Stimulated activated memory B cell treated with anti-CD40 and anti-IgM and Interleukin-4, amounts not matched to agents 10 μg/mL and 1 μg/mL and 100 μg/mL, for 72 hours (primary cell): ENCODE measurements around the gene STRIP2.
A peak's percentile ranks its signal among the peaks of the same experiment; 100 is the strongest.
"Not testable (repeated sequence)": the region's sequence is repeated elsewhere in the genome, so short reads cannot be mapped to it uniquely, and the experiment has no call there.

Experiments
- ATAC-seq: fragments of 150-1000 bp; cut with Tn5 transposase; 2 replicates; pipeline ENCODE4 v1.10.0; 2021
- H3K27ac Mint-ChIP-seq: one replicate; pipeline ENCODE4 v1.8.0; 2022; ENCODE audit warnings: mild to moderate bottlenecking, mixed read lengths
- H3K27me3 Mint-ChIP-seq: one replicate; pipeline ENCODE4 v1.8.0; 2022; ENCODE audit warnings: mixed read lengths
- H3K36me3 Mint-ChIP-seq: one replicate; pipeline ENCODE4 v1.8.0; 2022; ENCODE audit warnings: mixed read lengths
- H3K4me1 Mint-ChIP-seq: one replicate; pipeline ENCODE4 v1.8.0; 2022; ENCODE audit warnings: mixed read lengths
- H3K4me3 Mint-ChIP-seq: one replicate; pipeline ENCODE4 v1.8.0; 2022; ENCODE audit warnings: mild to moderate bottlenecking, moderate library complexity, mixed read lengths
- H3K9me3 Mint-ChIP-seq: one replicate; pipeline ENCODE4 v1.8.0; 2022; ENCODE audit warnings: mixed read lengths

The STRIP2 gene

GRCh38 chr7:129458171-129458570, 23.9 kb downstream of the STRIP2 start:
- Mint-ChIP-seq H3K9me3 (no peaks in the 10 kb centered on the region), H3K4me3 (no peak overlapping the region)
- no peak for ATAC-seq

GRCh38 chr7:129461809-129462208, 27.6 kb downstream of the STRIP2 start:
- Mint-ChIP-seq H3K27me3 (no peaks in the 10 kb centered on the region), H3K4me3 (no peak overlapping the region), H3K36me3 (no peaks in the 10 kb centered on the region), H3K27ac (no peak overlapping the region), H3K4me1 (no peaks in the 10 kb centered on the region), H3K9me3 (no peaks in the 10 kb centered on the region)
- ATAC-seq = no peak

More at GRCh38 chr7:129458171-129458570, 23.9 kb downstream of the STRIP2 start:
- H3K4me1 Mint-ChIP-seq = no peaks in the 10 kb centered on the region
- no peaks in the 10 kb centered on the region for H3K36me3 Mint-ChIP-seq
- H3K27me3 Mint-ChIP-seq = no peaks in the 10 kb centered on the region
- H3K27ac Mint-ChIP-seq = no peak overlapping the region

- Mint-ChIP-seq H3K4me1 (no peaks in the 10 kb centered on the region), H3K36me3 (no peaks in the 10 kb centered on the region), H3K27ac (no peak overlapping the region), H3K4me3 (no peak overlapping the region), H3K27me3 (no peaks in the 10 kb centered on the region), H3K9me3 (no peaks in the 10 kb centered on the region)
- no peak for ATAC-seq
Observed at GRCh38 chr7:129462420-129462819, 28.2 kb downstream of the STRIP2 start.

- H3K27me3 Mint-ChIP-seq = no peaks in the 10 kb centered on the region
- no peaks in the 10 kb centered on the region for H3K9me3 Mint-ChIP-seq
- no peak overlapping the region for H3K27ac Mint-ChIP-seq
- no peaks in the 10 kb centered on the region for H3K4me1 Mint-ChIP-seq
- no peak overlapping the region for H3K4me3 Mint-ChIP-seq
- ATAC-seq = no peak
- H3K36me3 Mint-ChIP-seq = no peaks in the 10 kb centered on the region
Observed at GRCh38 chr7:129464194-129464593, 30.0 kb downstream of the STRIP2 start.

- Mint-ChIP-seq H3K27me3 (no peaks in the 10 kb centered on the region), H3K27ac (no peak overlapping the region), H3K9me3 (no peaks in the 10 kb centered on the region), H3K36me3 (no peaks in the 10 kb centered on the region), H3K4me1 (no peaks in the 10 kb centered on the region), H3K4me3 (no peak overlapping the region)
- no peak for ATAC-seq
Observed at GRCh38 chr7:129465080-129465479, 30.8 kb downstream of the STRIP2 start.

- no peaks in the 10 kb centered on the region for H3K36me3 Mint-ChIP-seq
- H3K4me3 Mint-ChIP-seq = no peak overlapping the region
- ATAC-seq = no peak
- H3K9me3 Mint-ChIP-seq = no peaks in the 10 kb centered on the region
- no peaks in the 10 kb centered on the region for H3K27me3 Mint-ChIP-seq
- H3K4me1 Mint-ChIP-seq = no peaks in the 10 kb centered on the region
- no peak overlapping the region for H3K27ac Mint-ChIP-seq
Observed at GRCh38 chr7:129466796-129467195, 32.6 kb downstream of the STRIP2 start.

GRCh38 chr7:129468087-129468486, 33.9 kb downstream of the STRIP2 start:
- no peak overlapping the region for H3K27ac Mint-ChIP-seq
- no peaks in the 10 kb centered on the region for H3K4me1 Mint-ChIP-seq
- no peaks in the 10 kb centered on the region for H3K36me3 Mint-ChIP-seq

GRCh38 chr7:129468547-129468946, 34.3 kb downstream of the STRIP2 start:
- H3K4me3 Mint-ChIP-seq = no peak overlapping the region
- no peaks in the 10 kb centered on the region for H3K4me1 Mint-ChIP-seq
- no peaks in the 10 kb centered on the region for H3K36me3 Mint-ChIP-seq
- H3K9me3 Mint-ChIP-seq = no peaks in the 10 kb centered on the region
- no peak overlapping the region for H3K27ac Mint-ChIP-seq
- ATAC-seq = peak; percentile 43
- H3K27me3 Mint-ChIP-seq = no peaks in the 10 kb centered on the region

More at GRCh38 chr7:129468087-129468486, 33.9 kb downstream of the STRIP2 start:
- Mint-ChIP-seq H3K4me3 (no peak overlapping the region), H3K9me3 (no peaks in the 10 kb centered on the region), H3K27me3 (no peaks in the 10 kb centered on the region)
- ATAC-seq = no peak

GRCh38 chr7:129469930-129470329, 35.7 kb downstream of the STRIP2 start:
- no peaks in the 10 kb centered on the region for H3K36me3 Mint-ChIP-seq
- no peak for ATAC-seq
- no peaks in the 10 kb centered on the region for H3K9me3 Mint-ChIP-seq
- no peaks in the 10 kb centered on the region for H3K27me3 Mint-ChIP-seq
- H3K4me3 Mint-ChIP-seq = no peak overlapping the region
- H3K4me1 Mint-ChIP-seq = no peaks in the 10 kb centered on the region
- H3K27ac Mint-ChIP-seq = no peak overlapping the region

GRCh38 chr7:129470411-129470810, 36.2 kb downstream of the STRIP2 start:
- Mint-ChIP-seq H3K4me1 (no peaks in the 10 kb centered on the region), H3K27ac (no peak overlapping the region), H3K9me3 (no peaks in the 10 kb centered on the region)

GRCh38 chr7:129471402-129471827, 37.2 kb downstream of the STRIP2 start:
- Mint-ChIP-seq H3K36me3 (no peaks in the 10 kb centered on the region), H3K4me1 (no peaks in the 10 kb centered on the region), H3K9me3 (no peaks in the 10 kb centered on the region)

More at GRCh38 chr7:129470411-129470810, 36.2 kb downstream of the STRIP2 start:
- Mint-ChIP-seq H3K4me3 (no peak overlapping the region), H3K36me3 (no peaks in the 10 kb centered on the region), H3K27me3 (no peaks in the 10 kb centered on the region)
- ATAC-seq = no peak

GRCh38 chr7:129475931-129476330, 41.7 kb downstream of the STRIP2 start:
- not testable (repeated sequence) for H3K4me3 Mint-ChIP-seq

More at GRCh38 chr7:129471402-129471827, 37.2 kb downstream of the STRIP2 start:
- ATAC-seq = no peak
- no peak overlapping the region for H3K27ac Mint-ChIP-seq
- no peak overlapping the region for H3K4me3 Mint-ChIP-seq
- no peaks in the 10 kb centered on the region for H3K27me3 Mint-ChIP-seq

GRCh38 chr7:129476398-129476797, 42.2 kb downstream of the STRIP2 start:
- not testable (repeated sequence) for H3K4me3 Mint-ChIP-seq, H3K27me3 Mint-ChIP-seq, H3K36me3 Mint-ChIP-seq, H3K27ac Mint-ChIP-seq, H3K9me3 Mint-ChIP-seq, ATAC-seq, H3K4me1 Mint-ChIP-seq

More at GRCh38 chr7:129475931-129476330, 41.7 kb downstream of the STRIP2 start:
- not testable (repeated sequence) for H3K9me3 Mint-ChIP-seq, H3K27ac Mint-ChIP-seq, H3K36me3 Mint-ChIP-seq, H3K27me3 Mint-ChIP-seq, H3K4me1 Mint-ChIP-seq, ATAC-seq

- Mint-ChIP-seq H3K27ac (no peak overlapping the region), H3K4me1 (no peaks in the 10 kb centered on the region), H3K9me3 (no peaks in the 10 kb centered on the region), H3K4me3 (no peak overlapping the region), H3K36me3 (no peaks in the 10 kb centered on the region), H3K27me3 (no peaks in the 10 kb centered on the region)
- ATAC-seq = no peak
Observed at GRCh38 chr7:129479831-129480230, 45.6 kb downstream of the STRIP2 start.

- Mint-ChIP-seq H3K27ac (no peak overlapping the region), H3K9me3 (no peaks in the 10 kb centered on the region), H3K36me3 (no peaks in the 10 kb centered on the region), H3K27me3 (no peaks in the 10 kb centered on the region), H3K4me1 (no peaks in the 10 kb centered on the region), H3K4me3 (no peak overlapping the region)
- ATAC-seq = no peak
Observed at GRCh38 chr7:129480674-129481363, 46.6 kb downstream of the STRIP2 start.

- H3K4me1 Mint-ChIP-seq, H3K27ac Mint-ChIP-seq, H3K9me3 Mint-ChIP-seq, H3K4me3 Mint-ChIP-seq, H3K36me3 Mint-ChIP-seq, H3K27me3 Mint-ChIP-seq, ATAC-seq: not testable (repeated sequence)
Observed at GRCh38 chr7:129481376-129481775, 47.1 kb downstream of the STRIP2 start.
